Osteocyte (in vitro differentiated cells): ENCODE data around the gene RTCA. TPM values are rescaled to one million over a fixed set of nuclear protein-coding genes. Genes with fewer than 3 reads are reported as not detected.

Experiments
- DNase-seq: peaks from one replicate; pipeline ENCODE4 v3.0.0; 2021; ENCODE audit warnings: mixed read lengths; ENCODE audit not compliant: unreplicated experiment; ENCODE audit errors: extremely low spot score
- H3K27ac Mint-ChIP-seq: one replicate; pipeline ENCODE4 v1.8.0; 2021; ENCODE audit warnings: mild to moderate bottlenecking, mixed read lengths; ENCODE audit not compliant: unreplicated experiment
- H3K27me3 Mint-ChIP-seq: one replicate; pipeline ENCODE4 v1.8.0; 2021; ENCODE audit warnings: mixed read lengths; ENCODE audit not compliant: unreplicated experiment
- H3K36me3 Mint-ChIP-seq: one replicate; pipeline ENCODE4 v1.8.0; 2021; ENCODE audit warnings: mixed read lengths; ENCODE audit not compliant: unreplicated experiment
- H3K4me1 Mint-ChIP-seq: one replicate; pipeline ENCODE4 v1.8.0; 2021; ENCODE audit warnings: mixed read lengths; ENCODE audit not compliant: unreplicated experiment
- H3K4me3 Mint-ChIP-seq: one replicate; pipeline ENCODE4 v1.8.0; 2021; ENCODE audit warnings: mild to moderate bottlenecking, moderate library complexity, mixed read lengths; ENCODE audit not compliant: unreplicated experiment
- H3K9me3 Mint-ChIP-seq: one replicate; pipeline ENCODE4 v1.8.0; 2021; ENCODE audit warnings: mixed read lengths; ENCODE audit not compliant: unreplicated experiment
- total RNA-seq: library from RNA; stranded (reverse); gene quantifications from 2 replicates; pipeline ENCODE4 v1.2.1, GENCODE V29; 2021
- TF ChIP-seq, protein P1 (sequence below): fragments of 200-600 bp; sonication (generic); IDR thresholded peaks from 2 replicates; pipeline ENCODE4 v1.5.0; 2021; ENCODE audit warnings: antibody characterized with exemption, mild to moderate bottlenecking, moderate library complexity

Gene RTCA
- total RNA-seq, 1 donor from 2014 or later, result 30.5 TPM

DNA sequence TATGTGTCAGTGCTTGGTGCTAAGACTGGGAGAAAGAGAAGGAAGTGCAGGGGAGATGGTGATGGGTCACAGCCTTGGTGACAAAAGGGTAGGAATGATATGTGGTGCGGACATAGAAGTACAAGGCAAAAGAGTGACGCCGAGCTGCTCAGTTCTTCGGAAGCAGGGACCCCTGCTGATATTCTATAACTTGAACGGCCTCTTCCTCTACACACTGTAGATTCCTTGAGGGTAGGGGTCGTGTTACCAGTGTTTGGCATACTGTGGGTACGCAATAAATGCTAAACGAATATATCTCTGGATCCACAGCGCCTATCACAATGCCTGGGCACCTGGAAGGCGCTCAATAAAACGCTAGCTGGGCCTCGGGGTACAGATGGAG, 16.9 kb upstream of the RTCA start:
- no peaks in the 10 kb centered on the region for H3K36me3 Mint-ChIP-seq
- no peak overlapping the region for H3K4me3 Mint-ChIP-seq
- peaks cover 20% of the 10 kb centered on the region for H3K27me3 Mint-ChIP-seq
- H3K4me1 Mint-ChIP-seq, result peaks cover 5% of the 10 kb centered on the region
- no peaks in the 10 kb centered on the region for H3K9me3 Mint-ChIP-seq
- no peak for DNase-seq
- H3K27ac Mint-ChIP-seq, result no peak overlapping the region
- TF ChIP-seq, protein P1, sequence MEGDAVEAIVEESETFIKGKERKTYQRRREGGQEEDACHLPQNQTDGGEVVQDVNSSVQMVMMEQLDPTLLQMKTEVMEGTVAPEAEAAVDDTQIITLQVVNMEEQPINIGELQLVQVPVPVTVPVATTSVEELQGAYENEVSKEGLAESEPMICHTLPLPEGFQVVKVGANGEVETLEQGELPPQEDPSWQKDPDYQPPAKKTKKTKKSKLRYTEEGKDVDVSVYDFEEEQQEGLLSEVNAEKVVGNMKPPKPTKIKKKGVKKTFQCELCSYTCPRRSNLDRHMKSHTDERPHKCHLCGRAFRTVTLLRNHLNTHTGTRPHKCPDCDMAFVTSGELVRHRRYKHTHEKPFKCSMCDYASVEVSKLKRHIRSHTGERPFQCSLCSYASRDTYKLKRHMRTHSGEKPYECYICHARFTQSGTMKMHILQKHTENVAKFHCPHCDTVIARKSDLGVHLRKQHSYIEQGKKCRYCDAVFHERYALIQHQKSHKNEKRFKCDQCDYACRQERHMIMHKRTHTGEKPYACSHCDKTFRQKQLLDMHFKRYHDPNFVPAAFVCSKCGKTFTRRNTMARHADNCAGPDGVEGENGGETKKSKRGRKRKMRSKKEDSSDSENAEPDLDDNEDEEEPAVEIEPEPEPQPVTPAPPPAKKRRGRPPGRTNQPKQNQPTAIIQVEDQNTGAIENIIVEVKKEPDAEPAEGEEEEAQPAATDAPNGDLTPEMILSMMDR, result no peak

DNA sequence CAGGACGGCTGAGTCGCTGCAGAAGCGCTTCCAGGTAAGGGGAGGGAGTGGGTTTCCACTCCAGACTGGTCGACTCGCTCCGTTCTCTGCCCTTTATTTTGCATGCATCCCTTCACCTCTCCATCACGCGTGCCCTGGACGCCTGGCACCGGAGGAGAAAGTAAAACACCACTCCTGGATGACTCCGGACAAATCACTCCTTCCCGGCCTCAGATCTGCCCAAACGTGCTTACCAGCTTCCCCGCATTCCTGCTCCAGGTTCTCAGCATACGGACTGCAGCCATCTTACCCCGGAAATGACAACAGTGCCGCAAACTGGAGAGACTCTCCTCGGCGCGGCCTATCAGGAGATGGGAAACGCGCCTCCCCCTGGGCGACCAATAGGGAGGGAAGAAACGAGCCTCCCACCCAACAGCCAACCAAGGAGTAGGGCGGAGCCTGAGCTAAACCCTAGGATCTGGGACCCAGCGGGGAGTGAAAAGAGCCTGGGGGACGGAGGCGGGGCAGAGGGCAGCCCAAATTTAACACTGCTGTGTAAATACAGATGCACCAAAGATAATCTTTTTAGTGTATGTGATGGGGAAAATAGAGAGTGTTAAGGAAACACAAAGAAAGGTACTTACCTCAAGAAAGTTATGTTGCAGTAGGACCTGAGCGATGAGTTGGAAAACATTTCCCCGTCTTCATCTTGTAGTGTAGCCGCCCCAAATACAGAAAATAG, 16.3 kb upstream of the RTCA start, which contains the start of gene DBT:
TSS of gene DBT (minus strand) at position 298 of the 721 bp plus-strand sequence. CDS start at position 284, 14 bp downstream.
- no peak within 1 kb of the TSS for H3K4me3 Mint-ChIP-seq
- H3K9me3 Mint-ChIP-seq, result no peaks in the 10 kb centered on the region

DNA sequence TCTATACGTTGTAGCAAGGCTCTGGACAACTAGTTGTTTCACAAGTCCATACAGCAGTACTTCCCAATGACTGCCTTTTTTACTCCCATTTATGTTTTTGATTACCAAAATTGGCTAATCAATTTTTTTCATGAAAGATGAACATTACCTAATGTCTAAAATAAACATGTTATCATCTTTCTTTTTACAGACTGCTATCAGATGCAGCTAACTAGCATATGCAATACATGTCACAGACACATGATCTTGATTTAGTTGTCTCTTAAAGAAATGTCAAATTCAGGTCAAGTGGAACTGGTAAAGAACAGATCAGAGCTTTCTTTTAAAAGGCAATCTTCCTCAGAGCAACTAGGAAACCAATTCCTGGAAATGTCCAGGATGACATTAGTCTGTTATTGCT, 15.8 kb upstream of the RTCA start:
- Mint-ChIP-seq H3K36me3 (no peaks in the 10 kb centered on the region), H3K4me1 (peaks cover 5% of the 10 kb centered on the region), H3K4me3 (no peak overlapping the region), H3K27me3 (peaks cover 27% of the 10 kb centered on the region), H3K27ac (no peak overlapping the region), H3K9me3 (no peaks in the 10 kb centered on the region)
- TF ChIP-seq, protein P1, result no peak
- DNase-seq, result no peak

More for the DNA sequence above, 16.3 kb upstream of the RTCA start, which contains the start of gene DBT:
- Mint-ChIP-seq H3K4me1 (peaks cover 5% of the 10 kb centered on the region), H3K27me3 (peaks cover 21% of the 10 kb centered on the region), H3K27ac (no peak within 1 kb of the TSS), H3K36me3 (no peaks in the 10 kb centered on the region)
- peak; percentile 96 for DNase-seq
- TF ChIP-seq, protein P1, result no peak

DNA sequence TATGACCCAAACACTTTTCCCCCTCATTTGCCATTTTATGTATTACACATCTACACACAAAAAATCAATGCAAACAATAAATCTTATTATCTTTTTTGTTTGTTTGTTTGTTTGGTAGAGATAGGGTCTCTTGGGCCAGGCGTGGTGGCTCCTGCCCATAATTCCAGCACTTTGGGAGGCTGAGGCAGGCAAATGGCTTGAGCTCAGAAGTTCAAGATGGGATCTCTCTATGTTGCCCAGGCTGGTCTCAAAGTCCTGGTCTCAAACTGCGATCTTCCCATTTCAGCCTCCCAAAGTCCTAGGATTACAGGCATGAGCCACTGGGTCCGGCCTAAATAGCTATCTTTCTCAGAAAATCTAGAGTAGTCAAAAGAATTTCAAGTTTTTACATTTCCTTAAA, 15.2 kb upstream of the RTCA start:
- Mint-ChIP-seq H3K9me3 (no peaks in the 10 kb centered on the region), H3K27me3 (peaks cover 31% of the 10 kb centered on the region), H3K4me3 (no peak overlapping the region), H3K4me1 (peaks cover 5% of the 10 kb centered on the region), H3K36me3 (no peaks in the 10 kb centered on the region), H3K27ac (no peak overlapping the region)
- no peak for DNase-seq
- TF ChIP-seq, protein P1, result no peak

DNA sequence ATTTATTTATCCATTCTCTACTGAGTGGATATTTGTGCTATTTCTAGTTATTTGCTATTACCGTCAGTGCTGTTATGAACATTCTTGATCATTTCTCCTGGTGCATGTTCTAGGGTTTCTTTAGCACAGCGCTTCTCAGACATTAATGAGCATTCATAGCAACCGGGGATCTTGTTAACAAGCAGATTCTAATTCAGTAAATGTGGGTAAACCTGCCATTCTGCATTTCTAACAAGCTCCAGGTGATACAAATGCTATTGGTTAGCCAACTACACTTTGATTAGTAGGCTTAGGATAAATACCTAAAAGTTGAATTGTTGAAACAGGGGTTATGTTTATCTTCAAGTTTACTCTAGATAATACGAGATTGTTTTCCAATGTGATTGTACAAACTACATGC, 13.1 kb upstream of the RTCA start:
- TF ChIP-seq, protein P1, result no peak
- Mint-ChIP-seq H3K4me1 (no peaks in the 10 kb centered on the region), H3K27ac (no peak overlapping the region), H3K36me3 (no peaks in the 10 kb centered on the region), H3K27me3 (peaks cover 36% of the 10 kb centered on the region), H3K9me3 (no peaks in the 10 kb centered on the region), H3K4me3 (no peak overlapping the region)
- DNase-seq, result no peak
